22Rv1 (cell line): ENCODE data around the gene ALDH1B1.
"Not testable (repeated sequence)": the region's sequence is repeated elsewhere in the genome, so short reads cannot be mapped to it uniquely, and the experiment has no call there.

Experiments used
- H3K27ac ChIP-seq: fragments of 450-650 bp; 2 replicates; pipeline ENCODE4 v1.5.1; 2017
- CTCF ChIP-seq: fragments of 450-650 bp; IDR thresholded peaks from 2 replicates; pipeline ENCODE4 v1.5.1; 2017; ENCODE audit warnings: mild to moderate bottlenecking
- ZFX ChIP-seq: fragments of 450-650 bp; IDR thresholded peaks from 2 replicates; pipeline ENCODE4 v1.6.1; 2017; ENCODE audit warnings: antibody characterized with exemption, borderline replicate concordance

Gene ALDH1B1

DNA sequence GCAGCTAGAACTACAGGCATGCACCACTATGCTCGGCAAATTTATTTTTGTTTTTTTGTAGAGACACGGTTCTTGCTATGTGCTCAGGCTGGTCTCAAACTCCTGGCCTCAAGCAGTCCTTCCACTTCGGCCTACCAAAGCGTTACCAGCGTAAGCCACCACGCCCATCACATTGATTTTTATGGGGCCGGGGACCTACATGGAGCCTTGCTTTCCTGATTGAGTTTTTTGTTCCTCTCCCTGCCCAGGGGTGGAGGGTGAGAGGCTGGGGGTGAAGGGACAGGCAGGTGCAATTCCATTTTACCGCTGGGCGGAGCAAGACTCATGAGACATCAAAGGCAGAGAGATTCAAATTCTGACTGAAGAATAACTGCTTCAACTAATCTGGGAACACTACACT lies 1.9 kb downstream of the ALDH1B1 start:
- H3K27ac ChIP-seq = no peak overlapping the region

GRCh38 chr9:38395653-38396370 lies 3.3 kb downstream of the ALDH1B1 start:
- no peak for TF ChIP-seq ZFX
- TF ChIP-seq CTCF = no peak
- no peak overlapping the region for H3K27ac ChIP-seq

More for the DNA sequence above, 1.9 kb downstream of the ALDH1B1 start:
- TF ChIP-seq CTCF (no peak), ZFX (no peak)

DNA sequence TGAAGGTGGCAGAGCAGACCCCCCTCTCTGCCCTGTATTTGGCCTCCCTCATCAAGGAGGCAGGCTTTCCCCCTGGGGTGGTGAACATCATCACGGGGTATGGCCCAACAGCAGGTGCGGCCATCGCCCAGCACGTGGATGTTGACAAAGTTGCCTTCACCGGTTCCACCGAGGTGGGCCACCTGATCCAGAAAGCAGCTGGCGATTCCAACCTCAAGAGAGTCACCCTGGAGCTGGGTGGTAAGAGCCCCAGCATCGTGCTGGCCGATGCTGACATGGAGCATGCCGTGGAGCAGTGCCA lies 3.8 kb downstream of the ALDH1B1 start:
- no peak overlapping the region for H3K27ac ChIP-seq
- TF ChIP-seq CTCF = no peak
- TF ChIP-seq ZFX = no peak

- H3K27ac ChIP-seq = not testable (repeated sequence)
These were observed 6.7 kb downstream of the ALDH1B1 start for GRCh38 chr9:38399191-38399590.

- H3K27ac ChIP-seq = no peak overlapping the region
- TF ChIP-seq CTCF (no peak), ZFX (no peak)
These were observed 9.5 kb downstream of the ALDH1B1 start for GRCh38 chr9:38401994-38402393.

- no peak overlapping the region for H3K27ac ChIP-seq
- TF ChIP-seq ZFX = no peak
- no peak for TF ChIP-seq CTCF
These were observed 11.8 kb downstream of the ALDH1B1 start for GRCh38 chr9:38404314-38404713.

DNA sequence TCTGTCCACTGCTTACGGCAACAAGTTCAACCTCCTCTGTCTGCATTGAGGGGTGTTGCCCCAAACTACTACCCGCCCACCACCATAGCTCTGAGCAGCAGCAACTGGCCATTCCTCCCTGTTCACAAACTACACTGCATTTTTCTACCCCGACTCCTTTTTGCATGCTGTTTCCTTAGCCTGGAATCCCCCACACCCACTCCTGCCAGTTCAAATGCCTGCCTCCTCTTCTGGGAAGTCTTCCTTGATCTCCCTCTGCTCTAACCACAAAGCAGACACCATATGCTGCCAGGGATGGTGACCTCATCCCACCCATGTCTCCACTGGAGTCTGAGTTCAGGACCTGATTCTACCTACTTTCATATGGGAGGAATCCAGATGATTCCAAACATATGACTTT lies 13.3 kb downstream of the ALDH1B1 start:
- H3K27ac ChIP-seq = no peak overlapping the region
- TF ChIP-seq CTCF (no peak), ZFX (no peak)
